ENCODE results near the gene DEUP1.
"Not testable (repeated sequence)": the region's sequence is repeated elsewhere in the genome, so short reads cannot be mapped to it uniquely, and the experiment has no call there.

The DEUP1 gene

DNA sequence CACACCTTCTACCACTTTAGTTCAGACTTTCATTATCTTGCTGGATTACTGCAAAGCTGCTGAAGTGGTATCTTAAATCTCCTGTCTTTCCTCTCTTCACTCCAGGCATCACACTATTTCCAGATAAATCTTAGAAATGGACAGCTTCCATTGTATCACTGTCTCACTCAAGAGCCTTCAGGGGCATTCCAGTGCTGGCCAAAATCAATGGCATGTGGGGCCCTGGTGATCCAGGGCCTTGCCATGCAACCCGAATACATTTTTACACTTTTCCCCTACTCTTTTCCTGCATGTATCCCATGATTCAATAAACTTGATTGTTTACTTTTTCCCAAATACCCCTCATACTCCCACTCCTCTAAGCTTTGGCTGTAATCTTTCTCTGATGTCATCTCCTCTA, 39.4 kb upstream of the DEUP1 start:
- peaks cover 66% of the 10 kb centered on the region for H3K4me1 Mint-ChIP-seq
- H3K36me3 Mint-ChIP-seq (ENCODE audit: low read depth) = peaks cover 5% of the 10 kb centered on the region
- TF ChIP-seq CTCF (IDR thresholded peaks at IDR 0.05) = no peak
- no peak for DNase-seq
- no peak overlapping the region for H3K4me3 Mint-ChIP-seq
- peaks cover 4% of the 10 kb centered on the region for H3K9me3 Mint-ChIP-seq
- H3K27ac Mint-ChIP-seq = peak overlapping the region; percentile 11
- H3K27me3 Mint-ChIP-seq (ENCODE audit: low read depth, poor library complexity) = peaks cover 5% of the 10 kb centered on the region

DNA sequence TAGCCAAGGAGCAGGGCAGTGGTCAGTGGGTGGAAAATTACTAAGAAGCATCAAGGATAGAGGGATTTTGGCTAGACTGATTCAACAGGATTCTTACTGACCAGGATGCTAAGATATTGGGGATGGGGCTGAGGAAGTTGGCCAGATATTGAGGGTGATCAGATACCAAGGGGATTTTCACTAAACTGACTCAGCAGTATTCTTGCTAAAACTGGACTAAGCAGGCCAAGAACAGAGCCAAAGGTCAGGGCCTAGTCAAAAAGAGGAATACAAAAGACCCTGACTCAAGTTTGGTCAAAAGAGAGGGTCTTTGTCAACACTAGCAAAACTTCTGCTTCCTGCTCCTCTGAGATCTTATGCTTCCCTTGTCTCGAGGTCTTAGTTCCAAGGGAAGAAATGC, 38.6 kb upstream of the DEUP1 start:
- DNase-seq = no peak
- no peak overlapping the region for H3K4me3 Mint-ChIP-seq
- H3K27me3 Mint-ChIP-seq (ENCODE audit: low read depth, poor library complexity) = peaks cover 5% of the 10 kb centered on the region
- no peak for TF ChIP-seq CTCF (IDR thresholded peaks at IDR 0.05)
- H3K9me3 Mint-ChIP-seq = peaks cover 2% of the 10 kb centered on the region
- H3K27ac Mint-ChIP-seq = no peak overlapping the region
- peaks cover 65% of the 10 kb centered on the region for H3K4me1 Mint-ChIP-seq
- peaks cover 3% of the 10 kb centered on the region for H3K36me3 Mint-ChIP-seq (ENCODE audit: low read depth)

DNA sequence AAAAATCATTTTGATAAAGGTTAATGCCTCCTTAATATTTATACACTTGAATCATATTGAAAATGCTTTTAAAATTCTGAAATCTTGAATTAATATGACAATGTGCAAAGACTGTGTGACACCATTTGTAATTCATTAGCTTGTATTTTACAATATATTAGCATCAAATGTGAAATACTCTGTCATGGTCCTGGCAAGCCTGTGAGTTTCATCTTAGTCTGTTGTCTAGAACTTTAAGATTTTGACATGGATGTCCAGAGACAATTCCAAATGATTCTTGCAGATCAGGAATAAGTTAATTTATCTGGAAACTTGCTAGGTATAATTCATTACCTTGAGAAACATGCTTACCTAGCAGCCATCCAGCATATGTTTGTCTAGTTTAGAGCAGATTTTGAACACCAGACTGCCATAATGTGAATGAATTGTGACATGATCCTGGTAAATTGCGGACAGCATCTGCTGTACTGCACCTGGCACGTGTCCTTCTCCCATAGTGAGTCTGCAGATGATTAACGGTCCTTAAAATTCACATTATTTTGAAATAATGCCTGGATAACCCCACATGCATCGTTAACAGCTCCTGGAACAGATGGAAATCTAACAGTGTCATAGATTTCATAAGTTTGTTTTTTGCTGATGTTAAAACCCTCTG, 34.5 kb upstream of the DEUP1 start:
- H3K4me3 Mint-ChIP-seq = no peak overlapping the region
- peaks cover 5% of the 10 kb centered on the region for H3K27me3 Mint-ChIP-seq (ENCODE audit: low read depth, poor library complexity)
- no peaks in the 10 kb centered on the region for H3K36me3 Mint-ChIP-seq (ENCODE audit: low read depth)
- DNase-seq = no peak
- no peak for TF ChIP-seq CTCF (IDR thresholded peaks at IDR 0.05)
- H3K27ac Mint-ChIP-seq = no peak overlapping the region
- H3K9me3 Mint-ChIP-seq = no peaks in the 10 kb centered on the region
- peaks cover 33% of the 10 kb centered on the region for H3K4me1 Mint-ChIP-seq

GRCh38 chr11:93303689-93304088, 26.9 kb upstream of the DEUP1 start:
- DNase-seq = no peak
- no peak for TF ChIP-seq CTCF (IDR thresholded peaks at IDR 0.05)
- peaks cover 35% of the 10 kb centered on the region for H3K9me3 Mint-ChIP-seq
- H3K4me3 Mint-ChIP-seq = no peak overlapping the region
- H3K4me1 Mint-ChIP-seq = no peaks in the 10 kb centered on the region
- H3K27ac Mint-ChIP-seq = no peak overlapping the region
- H3K27me3 Mint-ChIP-seq (ENCODE audit: low read depth, poor library complexity) = no peaks in the 10 kb centered on the region
- peaks cover 7% of the 10 kb centered on the region for H3K36me3 Mint-ChIP-seq (ENCODE audit: low read depth)

GRCh38 chr11:93314399-93314798, 16.1 kb upstream of the DEUP1 start:
- not testable (repeated sequence) for H3K27me3 Mint-ChIP-seq (ENCODE audit: low read depth, poor library complexity); H3K4me3 Mint-ChIP-seq; H3K27ac Mint-ChIP-seq; DNase-seq; H3K4me1 Mint-ChIP-seq
- Mint-ChIP-seq H3K9me3 (peaks cover 81% of the 10 kb centered on the region), H3K36me3 (ENCODE audit: low read depth) (peaks cover 66% of the 10 kb centered on the region)

DNA sequence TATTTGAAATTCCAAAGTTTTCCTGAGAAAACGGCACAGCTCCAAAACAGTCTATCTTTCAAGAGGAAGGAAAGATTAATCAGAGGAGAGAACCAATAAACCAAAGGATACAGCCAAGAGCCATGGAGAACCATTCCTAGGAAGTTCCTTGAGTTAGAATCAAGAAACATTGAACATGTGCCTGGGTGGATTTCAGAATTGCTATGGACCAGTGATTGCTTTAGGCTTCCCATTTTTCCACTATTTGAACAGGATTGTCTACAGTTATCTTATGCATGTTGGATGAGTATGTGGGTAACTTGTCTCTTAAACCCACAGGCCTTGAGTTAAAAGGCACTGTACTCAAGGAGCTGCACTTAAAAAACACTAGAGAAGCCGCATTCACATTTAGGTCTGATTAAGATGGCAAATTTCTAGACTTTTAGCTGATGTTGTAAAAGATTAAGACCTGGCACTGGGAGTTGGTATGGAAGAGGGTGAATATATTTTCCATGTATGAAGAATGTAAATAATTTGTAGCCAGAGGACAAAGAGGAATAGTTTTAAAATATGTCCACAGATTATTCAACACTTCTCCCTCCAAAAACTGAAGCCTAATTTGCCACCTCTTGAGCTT, 11.2 kb upstream of the DEUP1 start:
- Mint-ChIP-seq H3K9me3 (peaks cover 41% of the 10 kb centered on the region), H3K4me1 (peaks cover 7% of the 10 kb centered on the region), H3K27ac (no peak overlapping the region), H3K36me3 (ENCODE audit: low read depth) (peaks cover 40% of the 10 kb centered on the region), H3K27me3 (ENCODE audit: low read depth, poor library complexity) (peaks cover 1% of the 10 kb centered on the region), H3K4me3 (no peak overlapping the region)
- DNase-seq = no peak
- TF ChIP-seq CTCF (IDR thresholded peaks at IDR 0.05) = no peak

Measured in nephron progenitor cell (in vitro differentiated cells).